ENCODE measurements around the gene EPN2.
"Not testable (repeated sequence)": the region's sequence is repeated elsewhere in the genome, so short reads cannot be mapped to it uniquely, and the experiment has no call there.

EPN2 gene

GRCh38 chr17:19226610-19227588, 10.3 kb upstream of the EPN2 start:
- H3K4me3 Mint-ChIP-seq, DNase-seq, H3K4me1 Mint-ChIP-seq, H3K9me3 Mint-ChIP-seq, H3K36me3 Mint-ChIP-seq, H3K27me3 Mint-ChIP-seq, CTCF ChIA-PET, H3K27ac Mint-ChIP-seq: not testable (repeated sequence)

GRCh38 chr17:19234676-19235075, 2.5 kb upstream of the EPN2 start:
- H3K4me3 Mint-ChIP-seq, H3K4me1 Mint-ChIP-seq, CTCF ChIA-PET, H3K27ac Mint-ChIP-seq, DNase-seq, H3K36me3 Mint-ChIP-seq, H3K9me3 Mint-ChIP-seq: not testable (repeated sequence)
- H3K27me3 Mint-ChIP-seq: peaks cover 25% of the 10 kb centered on the region

GRCh38 chr17:19236351-19237138, 621 bp upstream of the EPN2 start:
- H3K4me3 Mint-ChIP-seq, H3K4me1 Mint-ChIP-seq, H3K27ac Mint-ChIP-seq, H3K9me3 Mint-ChIP-seq, H3K36me3 Mint-ChIP-seq, DNase-seq, CTCF ChIA-PET: not testable (repeated sequence)
- H3K27me3 Mint-ChIP-seq: peaks cover 37% of the 10 kb centered on the region

GRCh38 chr17:19237389-19238166, 412 bp downstream of the EPN2 start:
- H3K36me3 Mint-ChIP-seq: no peaks in the 10 kb centered on the region
- H3K4me3 Mint-ChIP-seq: peak overlapping the region; percentile 73
- peak; percentile 21 for DNase-seq
- no peaks in the 10 kb centered on the region for H3K9me3 Mint-ChIP-seq
- peaks cover 5% of the 10 kb centered on the region for H3K4me1 Mint-ChIP-seq
- H3K27me3 Mint-ChIP-seq: peaks cover 42% of the 10 kb centered on the region
- H3K27ac Mint-ChIP-seq: no peak overlapping the region
- CTCF ChIA-PET: interaction anchor here (1.3 kb wide), 1 partner anchor 101 kb away, joined by 4 read pairs; no protein-coding TSS in a partner anchor

GRCh38 chr17:19238167-19238505, 970 bp downstream of the EPN2 start:
- peak overlapping the region; percentile 73 for H3K4me3 Mint-ChIP-seq
- peaks cover 42% of the 10 kb centered on the region for H3K27me3 Mint-ChIP-seq
- H3K9me3 Mint-ChIP-seq: no peaks in the 10 kb centered on the region
- peaks cover 5% of the 10 kb centered on the region for H3K4me1 Mint-ChIP-seq
- no peak overlapping the region for H3K27ac Mint-ChIP-seq
- DNase-seq: no peak
- CTCF ChIA-PET: interaction anchor here (1.3 kb wide), 1 partner anchor 100 kb away, joined by 4 read pairs; no protein-coding TSS in a partner anchor
- H3K36me3 Mint-ChIP-seq: no peaks in the 10 kb centered on the region

- Mint-ChIP-seq H3K4me3 (no peak overlapping the region), H3K27ac (no peak overlapping the region), H3K36me3 (no peaks in the 10 kb centered on the region), H3K4me1 (peaks cover 5% of the 10 kb centered on the region), H3K9me3 (no peaks in the 10 kb centered on the region), H3K27me3 (peaks cover 42% of the 10 kb centered on the region)
- no peak for DNase-seq
- CTCF ChIA-PET: interaction anchor here (1.2 kb wide), 1 partner anchor 100 kb away, joined by 3 read pairs; no protein-coding TSS in a partner anchor
Observed at GRCh38 chr17:19239544-19239943, 2.4 kb downstream of the EPN2 start.

GRCh38 chr17:19242323-19242722, 5.2 kb downstream of the EPN2 start:
- H3K4me1 Mint-ChIP-seq: peaks cover 5% of the 10 kb centered on the region
- H3K9me3 Mint-ChIP-seq: no peaks in the 10 kb centered on the region
- peaks cover 46% of the 10 kb centered on the region for H3K27me3 Mint-ChIP-seq
- H3K36me3 Mint-ChIP-seq: no peaks in the 10 kb centered on the region
- DNase-seq: no peak
- CTCF ChIA-PET: no interaction called here
- H3K4me3 Mint-ChIP-seq: no peak overlapping the region
- H3K27ac Mint-ChIP-seq: no peak overlapping the region

GRCh38 chr17:19242926-19243325, 5.8 kb downstream of the EPN2 start:
- CTCF ChIA-PET: no interaction called here
- no peak overlapping the region for H3K27ac Mint-ChIP-seq
- H3K9me3 Mint-ChIP-seq: no peaks in the 10 kb centered on the region
- peaks cover 3% of the 10 kb centered on the region for H3K4me1 Mint-ChIP-seq
- DNase-seq: no peak
- H3K4me3 Mint-ChIP-seq: no peak overlapping the region
- H3K36me3 Mint-ChIP-seq: no peaks in the 10 kb centered on the region
- peaks cover 47% of the 10 kb centered on the region for H3K27me3 Mint-ChIP-seq

GRCh38 chr17:19243838-19244237, 6.7 kb downstream of the EPN2 start:
- DNase-seq: no peak
- Mint-ChIP-seq H3K27ac (no peak overlapping the region), H3K4me1 (no peaks in the 10 kb centered on the region), H3K4me3 (no peak overlapping the region), H3K9me3 (no peaks in the 10 kb centered on the region), H3K27me3 (peaks cover 45% of the 10 kb centered on the region), H3K36me3 (no peaks in the 10 kb centered on the region)
- CTCF ChIA-PET: no interaction called here

- H3K4me1 Mint-ChIP-seq: no peaks in the 10 kb centered on the region
- no peak overlapping the region for H3K4me3 Mint-ChIP-seq
- H3K9me3 Mint-ChIP-seq: no peaks in the 10 kb centered on the region
- DNase-seq: no peak
- H3K27me3 Mint-ChIP-seq: peaks cover 44% of the 10 kb centered on the region
- no peak overlapping the region for H3K27ac Mint-ChIP-seq
- no peaks in the 10 kb centered on the region for H3K36me3 Mint-ChIP-seq
- CTCF ChIA-PET: no interaction called here
Observed at GRCh38 chr17:19244357-19244756, 7.2 kb downstream of the EPN2 start.

GRCh38 chr17:19244781-19245180, 7.6 kb downstream of the EPN2 start:
- CTCF ChIA-PET: interaction anchor here (0.6 kb wide), 1 partner anchor 35 kb away, joined by 3 read pairs; no protein-coding TSS in a partner anchor
- peaks cover 41% of the 10 kb centered on the region for H3K27me3 Mint-ChIP-seq
- H3K27ac Mint-ChIP-seq: no peak overlapping the region
- no peak for DNase-seq
- no peak overlapping the region for H3K4me3 Mint-ChIP-seq
- H3K36me3 Mint-ChIP-seq: no peaks in the 10 kb centered on the region
- no peaks in the 10 kb centered on the region for H3K4me1 Mint-ChIP-seq
- H3K9me3 Mint-ChIP-seq: no peaks in the 10 kb centered on the region

GRCh38 chr17:19247473-19247872, 10.3 kb downstream of the EPN2 start:
- Mint-ChIP-seq H3K27me3 (peaks cover 39% of the 10 kb centered on the region), H3K4me3 (no peak overlapping the region), H3K4me1 (no peaks in the 10 kb centered on the region), H3K9me3 (no peaks in the 10 kb centered on the region), H3K36me3 (no peaks in the 10 kb centered on the region), H3K27ac (no peak overlapping the region)
- DNase-seq: no peak
- CTCF ChIA-PET: no interaction called here

- no peaks in the 10 kb centered on the region for H3K9me3 Mint-ChIP-seq
- no peaks in the 10 kb centered on the region for H3K36me3 Mint-ChIP-seq
- no peaks in the 10 kb centered on the region for H3K4me1 Mint-ChIP-seq
- CTCF ChIA-PET: no interaction called here
- no peak for DNase-seq
- peaks cover 42% of the 10 kb centered on the region for H3K27me3 Mint-ChIP-seq
- no peak overlapping the region for H3K4me3 Mint-ChIP-seq
- no peak overlapping the region for H3K27ac Mint-ChIP-seq
Observed at GRCh38 chr17:19248151-19248927, 11.2 kb downstream of the EPN2 start.

Data from activated naive CD4-positive, alpha-beta T cell treated with anti-CD3 and anti-CD28 coated beads, Interleukin-2, amount 10 ng/mL, durations not matched to agents 7 days and 5 days (primary cell).